ENCODE measurements around the gene CADM2.

GRCh38 chr3:85890043-85890555, 931.3 kb downstream of the CADM2 start:
- no peak for TF ChIP-seq CTCF (IDR thresholded peaks at IDR 0.05)
- TF ChIP-seq POLR2A (IDR thresholded peaks at IDR 0.05): no peak
- TF ChIP-seq POLR2AphosphoS5 (IDR thresholded peaks at IDR 0.05): no peak
- TF ChIP-seq EP300 (IDR thresholded peaks at IDR 0.05): no peak

All from upper lobe of left lung (tissue), 4 donors.